Adrenal gland (tissue), 5 donors: ENCODE data around the gene TUT4.

ENCODE experiments used
- CTCF ChIP-seq, 6 experiments: fragments of 450-650 bp in 4 of 6; fragments of 200-600 bp in 2 of 6; sonication (generic) in 1 of 6; IDR thresholded peaks; 1 replicate in 5 of 6; 2 replicates in 1 of 6; pipeline versions ENCODE4 v1.5.1 to v1.8.0; 2016 to 2021; ENCODE audit warnings: antibody characterized with exemption in 6 of 6, mild to moderate bottlenecking in 2 of 6, moderate library complexity in 1 of 6
- POLR2A ChIP-seq, 2 donors: fragments of 450-650 bp; IDR thresholded peaks; one replicate each; pipeline ENCODE4 v1.6.1; 2017; ENCODE audit warnings: antibody characterized with exemption in 2 of 2, mild to moderate bottlenecking in 2 of 2, moderate library complexity in 1 of 2
- donor health status: DM: no; HTN: no; CAD: no.

- TF ChIP-seq CTCF (IDR thresholded peaks at IDR 0.05) (no peak), POLR2A (IDR thresholded peaks at IDR 0.05) (no peak)
These were observed 126.5 kb downstream of the TUT4 start for GRCh38 chr1:52426371-52426770.
